NCI-H1105 treated with DMSO at 0.1 percent for 48 hours (cell line): ENCODE measurements around the gene SPOCK3.
"Not testable (repeated sequence)": the region's sequence is repeated elsewhere in the genome, so short reads cannot be mapped to it uniquely, and the experiment has no call there.

ENCODE experiments used
- DNase-seq: peaks from one replicate; lab custom pipeline; 2025; lab: John Stamatoyannopoulos, UW

Gene SPOCK3

DNA sequence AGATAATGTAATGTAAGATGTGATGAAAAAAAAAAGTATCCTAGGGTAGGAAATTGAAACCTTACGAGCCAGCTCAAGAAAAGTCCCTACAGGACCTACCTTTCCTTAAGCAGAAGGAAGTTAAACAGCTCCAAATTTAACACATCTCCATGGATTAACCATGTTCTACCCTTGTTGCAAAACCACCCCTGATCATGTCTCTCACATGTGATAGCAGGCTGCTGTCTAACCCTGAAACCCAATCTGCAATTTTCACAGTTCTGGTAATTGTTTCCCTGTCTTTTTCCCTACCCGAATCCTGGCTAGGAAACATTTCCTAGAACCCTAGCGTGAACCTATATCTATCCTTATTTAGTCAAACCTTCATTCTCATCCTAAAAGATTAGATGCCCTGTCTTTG is 198.9 kb downstream of the SPOCK3 start:
- DNase-seq: no peak

- DNase-seq: no peak
Observed at GRCh38 chr4:167034983-167035382, 199.3 kb downstream of the SPOCK3 start.

- no peak for DNase-seq
Observed at GRCh38 chr4:167032871-167033270, 201.4 kb downstream of the SPOCK3 start.

DNA sequence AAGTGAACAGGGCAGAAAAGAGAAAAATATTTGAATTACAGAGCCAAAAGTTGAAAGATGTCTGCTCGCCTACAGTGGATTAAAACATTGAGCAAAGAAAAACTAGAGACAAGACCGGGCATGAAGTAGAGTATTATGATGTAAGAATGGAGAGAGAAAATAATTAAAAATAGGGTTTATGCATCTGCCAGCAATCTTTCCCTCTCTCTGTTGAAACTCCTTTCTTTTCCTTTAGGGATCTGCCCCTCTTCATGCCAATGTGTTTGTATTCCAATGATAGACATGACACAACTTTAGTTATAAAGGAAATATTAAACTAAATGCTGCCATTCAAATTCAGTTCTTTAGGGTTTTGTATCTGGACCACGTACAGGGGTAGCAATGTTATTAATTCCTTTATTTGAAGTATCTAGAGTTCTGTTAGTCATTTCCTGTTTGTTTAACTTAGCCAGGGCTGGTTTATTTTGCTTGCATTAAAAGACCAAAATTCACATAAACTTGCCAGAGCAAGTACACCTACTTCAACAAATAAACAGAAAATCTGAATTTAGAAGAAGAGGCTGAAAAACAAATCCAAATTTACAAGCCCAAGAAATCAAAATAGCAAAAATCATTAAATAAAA is 202.6 kb downstream of the SPOCK3 start:
- no peak for DNase-seq

- DNase-seq: no peak
Observed at GRCh38 chr4:167028976-167029375, 205.3 kb downstream of the SPOCK3 start.

DNA sequence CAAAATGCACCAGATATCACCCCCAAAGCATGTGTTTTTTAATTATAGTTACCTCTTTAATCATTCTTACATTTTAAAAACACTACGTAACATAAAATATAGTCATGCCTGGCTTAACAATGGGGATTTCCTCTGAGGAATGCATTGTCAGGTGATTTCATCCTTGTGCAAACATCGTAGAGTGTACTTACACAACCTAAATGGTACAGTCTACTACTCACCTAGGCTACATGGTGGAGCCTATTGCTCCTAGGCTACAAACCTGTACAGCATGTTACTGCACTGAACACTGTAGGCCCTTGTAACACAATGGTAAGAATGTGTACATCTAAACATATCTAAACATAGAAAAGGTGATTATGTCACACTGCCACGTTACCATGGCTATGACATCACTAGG is 208.6 kb downstream of the SPOCK3 start:
- DNase-seq: no peak

- no peak for DNase-seq
Observed at GRCh38 chr4:167023364-167023925, 210.8 kb downstream of the SPOCK3 start.

DNA sequence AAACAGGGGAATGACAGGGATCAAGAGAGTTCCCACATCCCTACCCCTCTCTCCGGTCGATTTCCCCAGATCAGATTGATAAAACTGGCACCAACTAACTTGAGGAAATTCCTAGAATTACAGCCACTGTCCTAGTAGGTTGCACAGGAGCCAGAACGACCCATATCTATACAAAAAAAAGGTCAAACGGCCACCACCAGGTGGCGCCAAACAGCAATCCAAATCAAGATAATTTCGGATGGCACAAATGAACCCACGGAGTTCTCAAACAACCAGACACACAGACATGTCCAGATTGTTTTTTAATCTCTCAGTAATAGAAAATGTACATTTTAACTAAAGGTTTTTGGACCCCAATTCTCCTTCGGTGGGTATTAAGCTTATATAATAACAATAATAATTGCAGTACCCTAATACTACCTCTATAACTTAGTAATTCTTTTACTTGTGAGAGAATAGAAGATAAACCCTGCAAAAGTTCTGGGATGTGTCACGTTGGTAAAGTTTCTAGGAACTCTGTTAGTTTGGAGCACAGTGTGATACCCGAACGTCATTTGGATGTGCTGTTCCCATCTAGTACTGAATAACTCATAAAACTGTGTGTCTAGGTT is 212.6 kb downstream of the SPOCK3 start:
- DNase-seq: peak; percentile 35

- no peak for DNase-seq
Observed at GRCh38 chr4:167020410-167020809, 213.9 kb downstream of the SPOCK3 start.

- DNase-seq: no peak
Observed at GRCh38 chr4:167014944-167015343, 219.3 kb downstream of the SPOCK3 start.

GRCh38 chr4:167003326-167003725 is 231.0 kb downstream of the SPOCK3 start:
- no peak for DNase-seq

- no peak for DNase-seq
Observed at GRCh38 chr4:167000141-167000852, 234.0 kb downstream of the SPOCK3 start.

- peak; percentile 8 for DNase-seq
Observed at GRCh38 chr4:166996216-166996615, 238.1 kb downstream of the SPOCK3 start.

DNA sequence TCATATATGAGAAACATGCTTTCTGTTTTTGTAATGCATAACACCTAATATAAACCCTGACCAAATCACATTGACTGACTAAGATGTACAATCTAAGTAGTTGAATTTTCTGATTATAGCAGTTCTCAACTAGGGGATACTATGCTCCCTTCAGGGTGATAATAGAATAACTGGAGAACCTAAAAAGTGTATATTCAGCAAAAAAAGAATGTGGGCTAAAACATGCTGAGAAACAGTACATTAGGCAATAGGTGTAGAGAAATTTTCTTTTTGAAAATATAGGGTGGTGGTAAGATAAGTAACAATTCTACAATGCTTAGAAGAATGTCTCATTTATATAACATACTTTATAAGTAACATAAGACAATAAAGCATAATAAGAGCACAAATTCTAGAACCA is 239.6 kb downstream of the SPOCK3 start:
- DNase-seq: no peak

GRCh38 chr4:166991006-166991561 is 243.2 kb downstream of the SPOCK3 start:
- no peak for DNase-seq

DNA sequence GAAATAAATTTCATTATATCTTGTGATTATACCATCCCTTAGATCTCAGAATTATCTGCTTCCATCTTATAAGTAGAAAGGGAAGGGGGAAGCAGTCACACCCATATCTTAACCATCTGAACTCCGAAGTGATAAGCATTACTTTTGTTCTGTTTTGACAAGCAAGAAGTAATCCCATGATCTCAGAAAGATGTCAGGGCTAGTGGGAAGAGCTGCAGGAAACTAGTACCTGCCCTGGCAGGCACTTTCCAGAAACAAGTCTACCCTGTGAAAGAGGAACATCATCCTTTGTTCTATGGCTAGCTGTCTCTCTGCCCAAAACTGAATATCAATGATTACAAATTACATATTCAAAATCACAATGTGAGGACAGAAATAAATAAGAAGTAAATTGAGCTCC is 244.4 kb downstream of the SPOCK3 start:
- no peak for DNase-seq

- no peak for DNase-seq
Observed at GRCh38 chr4:166987026-166987425, 247.3 kb downstream of the SPOCK3 start.

GRCh38 chr4:166981847-166982246 is 252.4 kb downstream of the SPOCK3 start:
- no peak for DNase-seq

DNA sequence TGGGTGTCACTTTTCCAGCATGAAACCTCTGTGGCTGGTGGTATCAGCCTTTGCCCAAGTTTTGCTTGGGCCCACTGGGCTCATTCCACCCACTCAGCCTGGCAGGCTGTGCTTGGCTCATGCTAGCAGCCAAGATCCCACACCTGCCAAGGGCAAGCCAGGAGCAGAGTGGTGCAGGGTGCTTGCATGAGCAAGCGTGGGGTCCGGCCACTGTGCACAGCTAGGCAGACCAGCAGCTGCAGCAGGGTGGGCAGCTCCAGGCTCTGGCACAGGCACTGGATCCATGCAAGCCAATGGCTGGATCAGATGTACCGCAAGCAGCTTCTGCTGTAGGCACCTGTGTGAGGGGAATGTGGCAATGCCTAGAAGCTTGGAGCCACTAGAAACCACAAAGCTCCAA is 253.9 kb downstream of the SPOCK3 start:
- no peak for DNase-seq

DNA sequence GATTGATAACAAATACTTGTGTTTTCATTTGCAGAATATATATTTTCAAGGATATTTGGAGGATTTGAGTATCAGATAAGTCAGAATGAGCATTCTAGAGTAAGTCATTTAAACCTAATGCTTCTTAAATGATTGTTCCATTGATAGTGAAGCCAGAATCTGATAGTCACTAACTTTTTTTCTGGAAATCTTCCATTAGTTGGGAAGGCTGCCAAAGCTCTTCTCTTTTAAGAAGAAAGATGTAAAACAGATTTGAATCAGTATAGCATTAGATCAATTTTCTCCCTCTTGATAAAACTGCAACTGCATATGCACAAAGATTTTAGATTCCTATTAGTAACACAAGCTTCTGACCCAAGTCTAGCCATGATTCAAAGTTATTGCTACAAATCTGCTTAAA is 256.7 kb downstream of the SPOCK3 start:
- DNase-seq: no peak

- DNase-seq: peak; percentile 35
Observed at GRCh38 chr4:166972071-166972470, 262.2 kb downstream of the SPOCK3 start.

- DNase-seq: not testable (repeated sequence)
Observed at GRCh38 chr4:166968219-166968618, 266.1 kb downstream of the SPOCK3 start.

- no peak for DNase-seq
Observed at GRCh38 chr4:166965562-166965961, 268.7 kb downstream of the SPOCK3 start.
